WTC11 (cell line): ENCODE results near the gene TEKTIP1. TPM values are rescaled to one million over a fixed set of nuclear protein-coding genes. Genes with fewer than 3 reads are reported as not detected.
A peak's percentile ranks its signal among the peaks of the same experiment; 100 is the strongest.

ENCODE experiments used
- ATAC-seq: fragments of 200-7000 bp; cut with Tn5 transposase; 2 replicates; pipeline ENCODE4 v1.10.0; 2021; ENCODE audit warnings: mild to moderate bottlenecking, moderate library complexity
- CTCF ChIA-PET: fragments of 300-600 bp; sonication (Branson Sonifier 250); formaldehyde crosslinking; loops from one replicate; lab custom pipeline; 2021; ENCODE audit warnings: antibody characterized with exemption; lab: Charles Lee
- POLR2A ChIA-PET: fragments of 350-600 bp; sonication (Branson Sonifier 250); formaldehyde crosslinking; loops from one replicate; lab custom pipeline; 2021; ENCODE audit warnings: antibody characterized with exemption; lab: Charles Lee
- DNase-seq: peaks from one replicate; pipeline ENCODE4 v3.0.0; 2021; ENCODE audit warnings: low spot score
- H3K27ac Mint-ChIP-seq: 2 replicates; pipeline ENCODE4 v1.8.0; 2021; ENCODE audit warnings: mixed read lengths
- H3K27me3 Mint-ChIP-seq: 2 replicates; pipeline ENCODE4 v1.8.0; 2021; ENCODE audit warnings: low read depth, mild to moderate bottlenecking, moderate library complexity, mixed read lengths
- H3K36me3 Mint-ChIP-seq: 2 replicates; pipeline ENCODE4 v1.8.0; 2021; ENCODE audit warnings: mixed read lengths
- H3K4me1 Mint-ChIP-seq: 2 replicates; pipeline ENCODE4 v1.8.0; 2022; ENCODE audit warnings: mixed read lengths
- H3K4me3 Mint-ChIP-seq: 2 replicates; pipeline ENCODE4 v1.8.0; 2021; ENCODE audit warnings: mild to moderate bottlenecking, moderate library complexity, mixed read lengths
- H3K9me3 Mint-ChIP-seq: 2 replicates; pipeline ENCODE4 v1.8.0; 2021; ENCODE audit warnings: mixed read lengths
- CREM ChIP-seq: sonication (generic); formaldehyde crosslinking; IDR thresholded peaks from 2 replicates; pipeline ENCODE4 v1.8.1; 2022; ENCODE audit warnings: mild to moderate bottlenecking, missing genetic modification reagents, moderate library complexity
- ETV6 ChIP-seq: sonication (generic); formaldehyde crosslinking; IDR thresholded peaks from 2 replicates; pipeline ENCODE4 v1.8.1; 2022; ENCODE audit warnings: mild to moderate bottlenecking, missing genetic modification reagents
- HMGA2 ChIP-seq: fragments of 250-450 bp; sonication (Bioruptor Pico); IDR thresholded peaks from 2 replicates; pipeline ENCODE4 v1.4.0; 2021; ENCODE audit warnings: mild to moderate bottlenecking, moderate library complexity
- HMGXB4 ChIP-seq: sonication (generic); formaldehyde crosslinking; IDR thresholded peaks from 2 replicates; pipeline ENCODE4 v1.8.1; 2023; ENCODE audit warnings: mild to moderate bottlenecking, moderate library complexity, missing genetic modification reagents
- IRF2 ChIP-seq: sonication (generic); formaldehyde crosslinking; IDR thresholded peaks from 2 replicates; pipeline ENCODE4 v1.8.0; 2022; ENCODE audit warnings: low read depth, missing genetic modification reagents, borderline replicate concordance
- MAX ChIP-seq: sonication (generic); formaldehyde crosslinking; IDR thresholded peaks from 2 replicates; pipeline ENCODE4 v1.8.0; 2022; ENCODE audit warnings: mild to moderate bottlenecking, missing genetic modification reagents
- MLX ChIP-seq: sonication (generic); formaldehyde crosslinking; IDR thresholded peaks from 2 replicates; pipeline ENCODE4 v1.8.1; 2023; ENCODE audit warnings: mild to moderate bottlenecking, missing genetic modification reagents, moderate library complexity
- TCF7 ChIP-seq: sonication (generic); formaldehyde crosslinking; IDR thresholded peaks from 2 replicates; pipeline ENCODE4 v1.8.0; 2022; ENCODE audit warnings: mild to moderate bottlenecking, low read depth, missing genetic modification reagents, moderate library complexity
- total RNA-seq: library from RNA; stranded (reverse); gene quantifications from 3 replicates; pipeline ENCODE4 v1.2.3, GENCODE V29; 2021
- TF ChIP-seq, protein P1 (sequence below): sonication (generic); formaldehyde crosslinking; IDR thresholded peaks from 2 replicates; pipeline ENCODE4 v1.8.0; 2023; ENCODE audit warnings: missing genetic modification reagents
- TF ChIP-seq, protein P2 (sequence below): sonication (generic); formaldehyde crosslinking; IDR thresholded peaks from 2 replicates; pipeline ENCODE4 v1.8.0; 2023; ENCODE audit warnings: missing genetic modification reagents, mild to moderate bottlenecking, borderline replicate concordance

TEKTIP1 gene
- total RNA-seq, 1 experiment from 2014 or later: 6.3 TPM

DNA sequence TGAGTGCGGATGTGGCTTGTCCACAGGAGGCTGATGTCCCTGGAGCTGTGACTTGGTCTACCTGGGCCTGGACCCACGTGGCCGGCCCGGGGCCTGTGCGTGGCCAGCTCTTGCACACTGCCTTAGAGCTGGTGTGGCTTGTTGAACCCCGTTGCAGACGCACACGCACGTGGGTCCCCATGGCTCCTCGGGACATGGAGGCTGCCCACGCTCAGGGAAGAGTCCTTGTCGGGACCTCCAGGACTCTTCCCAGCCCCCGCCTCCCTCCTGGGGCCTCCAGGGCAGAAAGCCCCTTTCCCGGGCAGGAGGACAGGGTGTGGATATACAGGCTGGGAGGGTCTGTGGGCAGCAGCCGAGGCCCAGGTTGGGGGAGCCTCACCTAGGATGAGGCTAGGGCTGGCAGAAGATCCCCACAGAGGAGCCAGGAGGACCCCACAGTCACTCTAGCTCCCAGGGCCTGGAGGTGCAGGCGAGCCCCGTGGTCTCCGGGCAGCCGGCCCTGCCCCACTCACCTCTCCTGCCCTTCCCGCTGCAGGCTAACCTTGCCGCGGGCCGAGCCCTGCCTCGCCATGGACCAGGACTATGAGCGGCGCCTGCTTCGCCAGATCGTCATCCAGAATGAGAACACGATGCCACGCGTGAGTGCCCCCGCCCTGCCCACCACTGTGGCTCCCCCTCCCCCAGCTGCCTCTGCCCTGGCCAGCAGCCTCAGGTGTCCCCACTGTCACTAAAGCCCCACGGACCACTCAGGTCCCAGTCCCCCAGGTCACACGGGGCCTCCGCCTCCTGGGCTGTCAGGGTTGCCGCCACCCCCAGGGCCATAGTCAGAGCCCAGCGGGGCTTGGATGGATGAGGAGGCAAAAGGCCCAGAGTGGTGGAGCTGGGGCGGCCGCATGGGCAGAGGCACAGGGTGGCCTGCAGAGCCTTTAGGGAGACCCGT lies 16.3 kb upstream of the TEKTIP1 start:
- TF ChIP-seq MAX (no peak), IRF2 (CRISPR knock-in tag) (no peak), TCF7 (CRISPR knock-in tag) (0 out of 2 replicates have a peak, but pooled peaks have one; percentile 50), HMGA2 (no peak), CREM (CRISPR knock-in tag) (no peak), HMGXB4 (CRISPR knock-in tag) (no peak), MLX (CRISPR knock-in tag) (no peak)
- TF ChIP-seq, all 79 proteins: peak for 1
- DNase-seq (no peak), ATAC-seq (no peak)
- POLR2A ChIA-PET: no interaction called here
- Mint-ChIP-seq H3K9me3 (no peaks in the 10 kb centered on the region), H3K4me3 (no peak overlapping the region), H3K27ac (no peak overlapping the region), H3K4me1 (peaks cover 32% of the 10 kb centered on the region), H3K36me3 (peaks cover 10% of the 10 kb centered on the region), H3K27me3 (no peaks in the 10 kb centered on the region)
- CTCF ChIA-PET: interaction anchor here (1.2 kb wide), 1 partner anchor 22 kb away, joined by 3 read pairs; no protein-coding TSS in a partner anchor

- DNase-seq: no peak
- peaks cover 10% of the 10 kb centered on the region for H3K36me3 Mint-ChIP-seq
- no peak overlapping the region for H3K4me3 Mint-ChIP-seq
- ChIA-PET POLR2A (no interaction called here), CTCF (interaction anchor here (1.1 kb wide), 1 partner anchor 22 kb away, joined by 3 read pairs; no protein-coding TSS in a partner anchor)
- H3K4me1 Mint-ChIP-seq: peaks cover 23% of the 10 kb centered on the region
- peak overlapping the region; percentile 76 for H3K27ac Mint-ChIP-seq
- TF ChIP-seq, protein P1, sequence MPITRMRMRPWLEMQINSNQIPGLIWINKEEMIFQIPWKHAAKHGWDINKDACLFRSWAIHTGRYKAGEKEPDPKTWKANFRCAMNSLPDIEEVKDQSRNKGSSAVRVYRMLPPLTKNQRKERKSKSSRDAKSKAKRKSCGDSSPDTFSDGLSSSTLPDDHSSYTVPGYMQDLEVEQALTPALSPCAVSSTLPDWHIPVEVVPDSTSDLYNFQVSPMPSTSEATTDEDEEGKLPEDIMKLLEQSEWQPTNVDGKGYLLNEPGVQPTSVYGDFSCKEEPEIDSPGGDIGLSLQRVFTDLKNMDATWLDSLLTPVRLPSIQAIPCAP (CRISPR knock-in tag): no peak
- no peak for TF ChIP-seq ETV6 (CRISPR knock-in tag)
- TF ChIP-seq, protein P2, sequence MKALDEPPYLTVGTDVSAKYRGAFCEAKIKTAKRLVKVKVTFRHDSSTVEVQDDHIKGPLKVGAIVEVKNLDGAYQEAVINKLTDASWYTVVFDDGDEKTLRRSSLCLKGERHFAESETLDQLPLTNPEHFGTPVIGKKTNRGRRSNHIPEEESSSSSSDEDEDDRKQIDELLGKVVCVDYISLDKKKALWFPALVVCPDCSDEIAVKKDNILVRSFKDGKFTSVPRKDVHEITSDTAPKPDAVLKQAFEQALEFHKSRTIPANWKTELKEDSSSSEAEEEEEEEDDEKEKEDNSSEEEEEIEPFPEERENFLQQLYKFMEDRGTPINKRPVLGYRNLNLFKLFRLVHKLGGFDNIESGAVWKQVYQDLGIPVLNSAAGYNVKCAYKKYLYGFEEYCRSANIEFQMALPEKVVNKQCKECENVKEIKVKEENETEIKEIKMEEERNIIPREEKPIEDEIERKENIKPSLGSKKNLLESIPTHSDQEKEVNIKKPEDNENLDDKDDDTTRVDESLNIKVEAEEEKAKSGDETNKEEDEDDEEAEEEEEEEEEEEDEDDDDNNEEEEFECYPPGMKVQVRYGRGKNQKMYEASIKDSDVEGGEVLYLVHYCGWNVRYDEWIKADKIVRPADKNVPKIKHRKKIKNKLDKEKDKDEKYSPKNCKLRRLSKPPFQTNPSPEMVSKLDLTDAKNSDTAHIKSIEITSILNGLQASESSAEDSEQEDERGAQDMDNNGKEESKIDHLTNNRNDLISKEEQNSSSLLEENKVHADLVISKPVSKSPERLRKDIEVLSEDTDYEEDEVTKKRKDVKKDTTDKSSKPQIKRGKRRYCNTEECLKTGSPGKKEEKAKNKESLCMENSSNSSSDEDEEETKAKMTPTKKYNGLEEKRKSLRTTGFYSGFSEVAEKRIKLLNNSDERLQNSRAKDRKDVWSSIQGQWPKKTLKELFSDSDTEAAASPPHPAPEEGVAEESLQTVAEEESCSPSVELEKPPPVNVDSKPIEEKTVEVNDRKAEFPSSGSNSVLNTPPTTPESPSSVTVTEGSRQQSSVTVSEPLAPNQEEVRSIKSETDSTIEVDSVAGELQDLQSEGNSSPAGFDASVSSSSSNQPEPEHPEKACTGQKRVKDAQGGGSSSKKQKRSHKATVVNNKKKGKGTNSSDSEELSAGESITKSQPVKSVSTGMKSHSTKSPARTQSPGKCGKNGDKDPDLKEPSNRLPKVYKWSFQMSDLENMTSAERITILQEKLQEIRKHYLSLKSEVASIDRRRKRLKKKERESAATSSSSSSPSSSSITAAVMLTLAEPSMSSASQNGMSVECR: no peak
- no peak for TF ChIP-seq IRF2 (CRISPR knock-in tag)
- ATAC-seq: no peak
- H3K9me3 Mint-ChIP-seq: no peaks in the 10 kb centered on the region
- no peaks in the 10 kb centered on the region for H3K27me3 Mint-ChIP-seq
Measured at GRCh38 chr19:3523361-3524077, 15.5 kb upstream of the TEKTIP1 start.
